Endothelial cell of umbilical vein (primary cell): ENCODE results near the gene DLL1.

Source experiments
- CTCF ChIP-seq, 2 donors: IDR thresholded peaks; 1 replicate in 1 of 2; 2 replicates in 1 of 2; pipeline ENCODE4 v1.5.1; 2011; ENCODE audit warnings: low read length in 2 of 2, mild to moderate bottlenecking in 2 of 2, moderate library complexity in 2 of 2, control low read depth in 1 of 2, inconsistent platforms in 1 of 2, low read depth in 1 of 2; ENCODE audit not compliant: insufficient read depth in 1 of 2; ENCODE audit errors: extremely low read depth in 1 of 2
- EZH2 ChIP-seq: IDR thresholded peaks from 2 replicates; pipeline ENCODE4 v1.6.1; 2012; ENCODE audit warnings: borderline replicate concordance, low read depth, mild to moderate bottlenecking, moderate library complexity, low read length, inconsistent platforms; ENCODE audit not compliant: severe bottlenecking
- GATA2 ChIP-seq: IDR thresholded peaks from 2 replicates; pipeline ENCODE4 v1.7.0; 2011; ENCODE audit warnings: low read depth, mild to moderate bottlenecking, moderate library complexity, mixed read lengths, low read length; ENCODE audit not compliant: insufficient read length, insufficient read depth
- JUN ChIP-seq: IDR thresholded peaks from 2 replicates; pipeline ENCODE4 v1.6.1; 2011; ENCODE audit warnings: borderline replicate concordance, low read depth; ENCODE audit not compliant: insufficient read length, insufficient read depth
- MAX ChIP-seq: IDR thresholded peaks from 2 replicates; pipeline ENCODE4 v1.6.1; 2011; ENCODE audit not compliant: insufficient read depth, insufficient read length
- POLR2A ChIP-seq: IDR thresholded peaks from 2 replicates; pipeline ENCODE4 v1.6.1; 2012; ENCODE audit warnings: low read depth, mild to moderate bottlenecking, control low read depth, low read length
- POLR2AphosphoS5 ChIP-seq: IDR thresholded peaks from 2 replicates; pipeline ENCODE4 v1.6.1; 2012; ENCODE audit warnings: low read depth, mild to moderate bottlenecking, control low read depth, low read length, moderate library complexity; ENCODE audit not compliant: insufficient read depth

- TF ChIP-seq CTCF (IDR thresholded peaks at IDR 0.05; ENCODE audit: extremely low read depth in 1 of 2, insufficient read depth in 1 of 2, low read depth in 1 of 2, low read length in 2 of 2) (no peak), EZH2 (no peak), POLR2AphosphoS5 (no peak), GATA2 (no peak), POLR2A (no peak), MAX (no peak), JUN (no peak)
These were observed 26.8 kb downstream of the DLL1 start for GRCh38 chr6:170264086-170264485.
